AG08396 (cell line): ENCODE results near the gene GPR142.
A peak's percentile ranks its signal among the peaks of the same experiment; 100 is the strongest.

Experiments
- DNase-seq: peaks from one replicate; pipeline ENCODE4 v3.0.0; 2012; ENCODE audit warnings: low spot score, mixed read lengths

The GPR142 gene

DNA sequence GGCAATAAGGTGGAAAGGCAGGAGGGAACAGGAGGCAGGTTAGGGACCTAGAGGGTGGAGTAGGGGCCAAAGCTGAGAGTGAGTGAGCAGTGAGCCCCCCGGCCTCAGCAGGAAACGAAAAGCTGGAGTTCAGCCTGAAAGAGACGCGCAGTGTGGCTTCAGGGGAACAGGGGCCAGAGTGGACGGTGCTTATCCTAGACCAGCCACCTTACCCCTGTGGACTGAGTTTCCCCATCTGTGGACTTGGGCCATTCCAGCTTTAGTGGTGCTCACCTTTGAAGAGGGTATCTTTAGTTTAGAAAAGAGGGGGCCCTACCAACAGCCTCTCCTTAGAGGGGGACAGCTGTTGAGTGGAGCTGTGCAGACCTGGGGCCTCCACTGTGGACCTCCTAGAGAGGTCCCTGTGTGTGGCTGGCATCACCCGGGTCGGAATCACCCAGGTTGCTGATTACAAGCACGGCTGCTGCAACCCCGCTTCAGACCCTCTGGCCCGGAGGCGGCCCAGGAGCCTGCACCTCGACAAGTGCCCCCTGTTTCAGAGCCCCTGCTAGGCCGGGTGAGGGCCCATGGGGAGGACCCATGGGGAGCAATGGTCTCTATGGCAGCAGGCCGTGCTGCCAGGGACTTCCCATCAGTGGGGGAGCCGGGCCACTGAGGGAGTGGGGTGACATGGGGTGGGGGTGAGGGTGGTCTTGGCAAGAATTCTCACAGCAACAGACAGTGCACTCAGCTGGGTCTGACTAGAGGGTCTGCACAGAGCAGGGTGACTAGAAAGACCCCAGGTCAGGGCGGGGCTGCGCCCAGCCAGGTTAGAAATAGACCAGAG lies 2.6 kb downstream of the GPR142 start:
- DNase-seq: no peak

DNA sequence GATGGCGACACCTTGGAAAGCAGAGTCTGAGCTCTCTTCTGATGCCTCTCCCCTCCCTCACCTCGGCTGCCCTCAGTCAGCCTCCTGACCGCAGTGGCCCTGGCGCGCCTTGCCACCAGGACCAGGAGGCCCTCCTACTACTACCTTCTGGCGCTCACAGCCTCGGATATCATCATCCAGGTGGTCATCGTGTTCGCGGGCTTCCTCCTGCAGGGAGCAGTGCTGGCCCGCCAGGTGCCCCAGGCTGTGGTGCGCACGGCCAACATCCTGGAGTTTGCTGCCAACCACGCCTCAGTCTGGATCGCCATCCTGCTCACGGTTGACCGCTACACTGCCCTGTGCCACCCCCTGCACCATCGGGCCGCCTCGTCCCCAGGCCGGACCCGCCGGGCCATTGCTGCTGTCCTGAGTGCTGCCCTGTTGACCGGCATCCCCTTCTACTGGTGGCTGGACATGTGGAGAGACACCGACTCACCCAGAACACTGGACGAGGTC lies 4.4 kb downstream of the GPR142 start:
- no peak for DNase-seq

DNA sequence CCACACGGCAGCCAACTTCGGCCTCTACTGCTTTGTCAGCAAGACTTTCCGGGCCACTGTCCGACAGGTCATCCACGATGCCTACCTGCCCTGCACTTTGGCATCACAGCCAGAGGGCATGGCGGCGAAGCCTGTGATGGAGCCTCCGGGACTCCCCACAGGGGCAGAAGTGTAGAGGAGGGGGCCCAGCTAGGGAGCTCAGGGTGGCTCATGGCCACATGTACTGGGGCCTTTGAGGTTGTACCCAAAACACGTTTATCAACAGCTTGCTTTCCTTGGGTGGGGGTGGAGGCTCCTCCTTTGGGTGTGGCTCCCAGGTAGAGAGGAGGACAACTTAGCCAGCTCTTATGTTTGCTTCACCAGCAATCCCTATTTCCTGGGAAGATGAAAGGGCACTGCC lies 5.1 kb downstream of the GPR142 start:
- no peak for DNase-seq

DNA sequence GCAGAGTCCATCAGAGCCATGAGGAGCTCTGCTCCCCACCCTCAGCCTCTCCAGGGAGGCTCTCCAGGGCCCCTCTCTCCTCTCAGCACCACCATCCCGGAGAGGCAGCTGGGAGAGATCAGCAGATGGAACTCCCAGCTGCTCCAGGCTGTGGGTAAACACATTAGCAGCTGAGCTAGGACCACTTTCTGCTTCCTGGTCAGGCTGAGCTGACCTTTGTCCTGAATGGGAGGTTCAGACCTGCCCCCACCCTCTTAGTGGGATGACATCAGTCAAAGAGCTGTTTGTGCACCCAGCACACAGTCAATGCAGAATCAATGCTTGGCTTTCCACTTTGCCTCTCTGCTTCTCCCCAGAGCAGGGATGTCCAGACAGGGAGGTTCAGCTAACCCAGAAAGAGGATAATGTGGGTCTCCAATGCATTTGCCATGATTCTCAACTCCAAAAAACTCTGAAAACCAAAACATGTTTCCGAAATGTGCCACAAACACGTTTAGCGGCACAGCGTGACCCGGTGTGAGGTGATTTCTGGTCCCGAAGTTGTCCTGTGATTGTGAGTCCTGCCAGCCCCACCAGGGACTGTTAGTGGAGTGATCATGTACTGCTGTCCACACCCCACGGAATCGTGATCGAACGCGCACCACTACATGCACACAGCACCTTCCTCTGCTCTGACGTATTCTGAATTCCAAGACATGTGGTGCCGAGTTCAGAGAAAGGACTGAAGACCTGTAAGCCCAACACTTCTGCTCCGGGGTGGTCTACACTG lies 6.7 kb downstream of the GPR142 start:
- DNase-seq: no peak

DNA sequence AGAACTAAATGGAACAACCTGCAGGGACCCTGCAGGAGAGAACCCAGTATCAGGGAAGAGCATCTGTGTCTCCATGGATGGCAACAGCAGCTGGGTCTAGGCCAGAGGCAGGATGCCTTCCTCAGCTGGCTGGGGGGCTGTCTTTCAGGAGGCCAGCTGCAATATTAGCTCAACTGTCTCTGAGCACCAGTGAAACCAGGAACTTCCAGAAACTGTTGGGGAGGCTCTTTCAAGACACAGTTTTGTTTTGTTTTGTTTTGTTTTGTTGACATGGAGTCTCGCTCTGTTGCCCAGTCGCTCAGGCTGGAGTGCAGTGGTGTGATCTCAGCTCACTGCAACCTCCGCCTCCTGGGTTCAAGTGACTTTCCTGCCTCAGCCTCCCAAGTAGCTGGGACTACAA lies 7.6 kb downstream of the GPR142 start:
- no peak for DNase-seq

DNA sequence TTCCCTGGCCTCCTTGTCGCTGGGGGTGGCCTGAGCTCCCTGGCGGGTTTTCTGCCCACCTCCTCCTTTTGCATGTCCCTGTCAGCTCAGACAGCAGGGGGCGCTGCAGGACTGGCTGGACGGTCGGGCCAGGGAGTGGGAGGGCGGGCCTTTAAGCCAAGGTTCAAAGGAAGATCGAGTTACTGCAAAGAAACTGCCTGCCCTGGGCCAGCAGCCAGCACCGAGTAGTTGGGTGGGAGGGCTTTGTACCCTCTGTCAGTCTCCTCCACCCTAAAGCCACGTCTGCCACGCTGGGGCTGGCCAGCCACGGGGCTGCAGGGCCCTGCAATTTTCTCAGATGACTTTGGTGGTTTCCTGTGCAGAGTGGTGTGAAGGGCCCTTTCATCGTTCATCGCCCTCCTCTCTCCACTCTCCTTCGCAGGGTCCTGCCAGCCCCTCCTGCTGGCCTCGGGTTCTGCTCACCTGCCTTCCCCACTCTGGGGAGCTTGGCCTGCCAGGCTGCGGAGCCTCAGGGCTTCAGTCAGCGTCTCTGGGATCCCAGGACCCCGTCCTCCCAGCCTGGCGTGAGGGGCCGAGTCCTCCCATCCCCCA lies 12.3 kb downstream of the GPR142 start:
- peak; percentile 88 for DNase-seq

DNA sequence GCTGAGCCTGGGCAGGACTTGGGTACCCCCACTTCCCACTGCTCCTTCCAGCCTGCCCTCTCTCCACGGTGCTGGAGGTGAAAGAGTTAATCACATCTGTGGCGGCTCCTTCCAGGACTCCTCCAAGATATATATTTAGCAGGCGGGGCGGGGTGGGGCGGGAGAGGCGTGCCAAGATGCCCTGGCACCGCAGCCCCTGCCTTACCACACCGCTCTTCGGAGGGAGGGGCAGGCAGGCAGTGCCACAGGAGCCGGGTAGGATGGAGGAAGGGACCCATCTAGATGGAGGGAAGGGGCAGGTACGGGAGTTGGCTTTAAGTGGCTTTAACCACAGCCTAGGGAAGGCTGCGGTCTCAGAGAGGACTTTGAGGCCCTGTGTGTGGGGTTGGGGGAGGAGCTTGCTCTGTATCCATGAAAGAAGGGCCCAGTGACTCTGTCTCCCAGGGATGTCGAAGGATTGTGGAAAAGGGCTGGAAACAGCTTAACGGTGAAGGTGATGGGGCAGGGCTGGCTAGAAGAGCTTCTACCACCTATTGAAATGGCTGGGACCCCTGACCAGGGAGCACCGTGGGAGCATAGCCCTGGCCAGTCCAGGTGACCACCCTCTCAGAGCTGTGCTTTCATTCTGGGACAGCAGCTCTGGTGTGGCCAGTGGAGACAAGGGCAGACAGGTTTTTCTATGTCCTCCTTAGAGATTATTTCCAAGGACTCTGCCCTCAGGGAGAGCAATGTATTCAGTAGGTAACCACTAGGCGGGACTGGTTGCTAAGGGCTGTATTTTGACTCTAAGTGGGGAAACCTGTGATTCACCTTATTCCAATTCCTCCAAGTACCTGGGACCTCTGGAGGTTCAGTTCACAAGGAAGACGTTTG lies 13.0 kb downstream of the GPR142 start:
- no peak for DNase-seq

DNA sequence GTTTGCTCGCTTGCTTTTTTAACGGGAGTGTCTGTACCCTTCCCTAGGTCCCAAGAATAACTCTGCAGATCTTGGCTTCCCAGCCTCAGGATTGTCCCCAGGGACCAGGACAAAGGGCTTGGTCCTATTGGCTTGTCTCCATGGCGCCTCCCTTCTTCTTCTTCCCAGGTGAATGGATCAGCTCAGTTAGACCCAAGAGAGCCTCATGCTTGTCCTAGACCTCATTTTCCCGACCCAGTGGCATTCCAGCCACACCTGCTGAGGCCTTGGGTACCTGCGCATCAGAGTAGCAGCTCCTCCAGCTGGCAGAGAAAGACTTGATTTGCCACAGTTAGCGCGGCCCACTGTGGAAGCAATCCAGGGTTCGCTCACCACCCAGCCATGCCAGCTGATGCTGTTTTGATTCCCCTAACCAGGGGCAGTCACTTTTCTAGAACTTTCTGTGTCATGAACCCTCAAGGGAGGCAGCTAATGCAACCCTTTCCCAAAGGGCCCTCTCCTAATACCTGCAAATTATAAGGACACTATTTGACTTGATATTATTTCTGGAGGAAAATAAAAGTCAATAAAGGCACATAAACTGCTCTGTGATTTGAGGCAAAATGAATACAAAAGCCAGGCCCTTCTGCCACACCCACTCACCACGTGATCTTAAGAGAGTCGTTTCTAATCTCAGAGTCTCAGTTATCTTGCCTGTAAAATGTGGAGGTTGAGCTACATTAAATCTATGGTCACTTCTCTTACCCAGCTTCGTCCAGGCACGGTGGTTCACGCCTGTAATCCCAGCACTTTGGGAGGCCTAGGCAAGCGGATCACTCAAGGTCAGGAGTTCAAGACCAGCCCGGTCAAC lies 13.9 kb downstream of the GPR142 start:
- no peak for DNase-seq

DNA sequence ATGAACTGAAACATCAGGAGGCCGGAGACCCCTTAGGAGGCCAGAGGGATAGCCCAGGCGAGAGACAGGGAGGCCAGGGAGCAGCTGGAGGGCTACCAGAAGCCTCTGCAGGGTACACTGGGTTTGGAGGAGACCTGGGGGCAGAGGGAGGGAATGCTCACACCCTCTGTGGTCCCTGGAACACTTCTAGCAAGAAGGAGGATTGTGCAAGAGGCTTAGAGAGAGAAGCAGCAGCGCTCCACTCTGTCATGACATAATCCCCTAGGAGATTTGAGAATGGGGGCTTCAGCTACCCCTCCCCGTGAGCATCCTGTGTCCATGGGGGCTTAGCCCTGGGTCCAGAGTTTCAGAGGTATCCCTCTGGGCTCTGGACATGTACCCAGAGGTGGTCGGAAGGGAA lies 15.8 kb downstream of the GPR142 start:
- no peak for DNase-seq

DNA sequence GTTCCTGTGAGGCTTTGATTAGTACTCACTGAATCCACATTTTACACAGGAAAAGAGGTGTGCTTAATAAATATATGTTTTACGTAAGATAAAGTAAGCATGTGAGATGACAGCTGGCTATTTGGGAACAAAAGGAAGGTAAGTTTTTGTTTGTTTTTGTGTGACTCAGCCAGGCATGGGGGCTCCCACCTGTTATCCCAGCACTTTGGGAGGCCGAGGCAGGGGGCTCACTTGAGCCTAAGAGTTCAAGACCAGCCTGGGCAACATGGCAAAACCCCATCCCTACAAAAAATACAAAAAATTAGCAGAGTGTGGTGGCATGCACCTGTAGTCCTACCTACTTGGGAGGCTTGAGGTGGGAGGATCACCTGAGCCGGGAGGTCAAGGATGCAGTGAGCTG lies 17.9 kb downstream of the GPR142 start:
- DNase-seq: no peak

DNA sequence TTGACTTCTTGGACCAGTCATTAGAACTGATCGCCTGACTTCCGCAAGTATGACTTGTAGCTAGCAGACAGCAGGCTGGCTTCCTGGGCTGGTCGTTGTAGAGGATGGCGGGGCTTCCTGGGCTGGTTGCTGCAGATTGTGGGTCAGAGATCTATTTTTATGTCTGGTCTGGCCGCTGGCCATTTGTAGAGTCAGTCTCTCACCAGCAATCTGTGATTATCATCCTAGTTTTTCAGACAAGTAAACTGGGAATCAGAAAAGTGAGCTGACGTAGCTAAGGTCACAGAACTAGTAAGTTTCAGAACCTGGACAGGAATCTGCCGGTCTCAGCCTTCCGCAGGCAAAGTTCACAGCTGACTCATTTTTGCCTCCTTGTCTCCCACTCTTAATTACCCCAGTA lies 19.1 kb downstream of the GPR142 start:
- DNase-seq: no peak

DNA sequence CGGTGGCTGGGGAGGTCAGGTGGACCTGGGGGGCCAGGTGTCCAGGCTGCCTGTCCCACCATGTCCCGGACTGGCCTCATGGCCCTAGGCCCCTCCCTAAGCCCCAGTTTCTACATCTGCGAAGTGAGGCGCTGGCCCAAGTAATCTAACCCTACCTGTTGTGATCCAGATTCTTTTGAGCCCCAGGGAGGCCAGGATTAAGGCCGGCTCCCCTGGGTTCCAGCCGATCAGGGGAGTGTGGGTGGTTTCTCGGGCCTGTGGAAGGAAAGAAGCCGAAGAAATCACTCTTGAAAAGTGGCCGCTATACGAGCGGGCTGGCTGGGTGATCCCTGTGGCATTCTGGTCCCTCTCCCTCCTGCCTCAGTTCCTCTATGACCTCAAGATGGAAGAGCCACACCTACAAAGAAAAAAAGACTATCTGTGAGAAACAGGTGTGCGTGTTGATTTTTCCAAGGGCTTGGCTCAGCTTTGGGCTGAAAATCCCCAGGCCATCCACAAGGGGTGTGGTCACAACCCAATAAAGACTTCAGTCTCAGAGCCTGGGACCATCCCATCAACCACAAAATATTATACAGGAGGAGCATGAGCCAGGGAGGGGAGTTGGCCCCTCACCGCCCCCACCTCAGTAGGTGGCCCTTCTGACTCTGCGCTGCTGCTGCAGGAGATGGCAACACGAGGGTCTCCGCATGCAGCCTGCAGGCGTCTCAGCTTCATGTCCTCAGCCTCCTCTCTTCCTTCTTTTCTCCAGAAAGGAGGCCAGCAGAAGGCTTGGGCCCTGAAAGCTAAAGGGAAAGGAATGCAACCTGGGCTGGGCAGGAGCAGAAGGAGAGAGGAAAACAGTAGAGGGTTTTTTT lies 20.3 kb downstream of the GPR142 start:
- DNase-seq: no peak

DNA sequence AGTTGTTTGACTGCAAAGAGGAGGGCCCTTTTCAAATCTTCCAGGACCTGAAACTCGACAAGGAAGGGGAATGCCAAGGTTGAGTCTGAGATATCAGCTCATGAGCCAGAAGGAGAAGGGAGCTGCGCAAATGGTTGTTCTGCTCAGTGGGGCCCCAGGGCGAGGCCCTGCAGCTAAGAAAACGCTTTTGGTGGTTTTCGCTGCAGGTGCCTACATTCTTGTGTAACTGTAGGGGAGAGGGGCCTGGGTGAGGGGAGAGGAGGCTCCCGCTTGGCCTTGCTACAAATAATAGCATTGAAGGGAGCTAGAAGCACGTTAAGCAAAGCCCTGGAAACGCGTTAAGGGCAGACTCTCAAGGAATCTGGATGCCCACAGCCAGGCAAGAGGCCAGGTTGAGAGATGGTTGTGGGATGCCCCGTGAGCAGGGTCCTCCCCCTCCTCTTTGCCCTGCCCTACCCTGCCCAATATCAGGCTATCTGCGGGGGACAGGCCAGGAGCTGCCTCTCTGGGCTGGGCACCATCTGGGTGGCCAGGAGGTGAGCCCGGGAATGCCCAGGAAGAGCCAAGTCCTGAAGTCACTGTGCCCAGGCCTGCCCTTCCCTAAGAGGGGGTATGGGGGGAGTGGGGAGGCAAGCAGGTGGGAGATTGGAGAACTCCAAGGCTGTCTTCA lies 21.9 kb downstream of the GPR142 start:
- DNase-seq: no peak

DNA sequence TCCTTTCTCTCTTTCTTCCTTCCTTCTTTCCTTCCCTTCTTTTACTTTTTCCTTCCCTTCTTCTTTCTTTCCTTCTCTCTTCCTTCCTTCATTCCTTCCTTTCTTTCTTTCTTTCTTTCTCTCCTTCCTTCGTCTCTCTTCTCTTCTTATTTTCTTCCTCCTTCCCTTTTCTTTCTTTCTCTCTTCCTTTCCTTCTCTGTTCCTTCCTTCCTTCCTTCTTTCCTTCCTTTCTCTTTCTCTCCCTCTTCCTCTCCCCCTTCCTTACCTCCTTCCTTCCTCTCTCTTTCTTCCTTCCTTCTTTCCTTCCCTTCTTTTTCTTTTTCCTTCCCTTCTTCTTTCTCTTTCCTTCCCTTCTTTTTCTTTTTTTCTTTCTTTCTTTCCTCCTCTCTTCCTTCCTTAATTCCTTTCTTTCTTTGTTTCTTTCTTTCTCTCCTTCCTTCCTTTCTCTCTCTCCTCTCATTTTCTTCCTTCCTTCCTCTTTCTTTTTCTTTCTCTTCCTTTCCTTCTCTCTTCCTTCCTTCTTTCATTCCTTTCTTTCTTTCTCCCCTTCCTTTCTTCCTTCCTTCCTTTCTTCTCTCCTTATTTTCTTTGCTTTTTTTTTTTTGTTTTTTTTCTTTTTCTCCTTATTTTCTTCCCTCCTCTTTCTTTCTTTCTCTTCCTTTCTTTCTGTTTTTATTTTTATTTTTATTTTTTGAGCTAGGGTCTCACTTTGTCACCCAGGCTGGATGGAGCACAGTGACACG lies 22.8 kb downstream of the GPR142 start:
- DNase-seq: no peak

DNA sequence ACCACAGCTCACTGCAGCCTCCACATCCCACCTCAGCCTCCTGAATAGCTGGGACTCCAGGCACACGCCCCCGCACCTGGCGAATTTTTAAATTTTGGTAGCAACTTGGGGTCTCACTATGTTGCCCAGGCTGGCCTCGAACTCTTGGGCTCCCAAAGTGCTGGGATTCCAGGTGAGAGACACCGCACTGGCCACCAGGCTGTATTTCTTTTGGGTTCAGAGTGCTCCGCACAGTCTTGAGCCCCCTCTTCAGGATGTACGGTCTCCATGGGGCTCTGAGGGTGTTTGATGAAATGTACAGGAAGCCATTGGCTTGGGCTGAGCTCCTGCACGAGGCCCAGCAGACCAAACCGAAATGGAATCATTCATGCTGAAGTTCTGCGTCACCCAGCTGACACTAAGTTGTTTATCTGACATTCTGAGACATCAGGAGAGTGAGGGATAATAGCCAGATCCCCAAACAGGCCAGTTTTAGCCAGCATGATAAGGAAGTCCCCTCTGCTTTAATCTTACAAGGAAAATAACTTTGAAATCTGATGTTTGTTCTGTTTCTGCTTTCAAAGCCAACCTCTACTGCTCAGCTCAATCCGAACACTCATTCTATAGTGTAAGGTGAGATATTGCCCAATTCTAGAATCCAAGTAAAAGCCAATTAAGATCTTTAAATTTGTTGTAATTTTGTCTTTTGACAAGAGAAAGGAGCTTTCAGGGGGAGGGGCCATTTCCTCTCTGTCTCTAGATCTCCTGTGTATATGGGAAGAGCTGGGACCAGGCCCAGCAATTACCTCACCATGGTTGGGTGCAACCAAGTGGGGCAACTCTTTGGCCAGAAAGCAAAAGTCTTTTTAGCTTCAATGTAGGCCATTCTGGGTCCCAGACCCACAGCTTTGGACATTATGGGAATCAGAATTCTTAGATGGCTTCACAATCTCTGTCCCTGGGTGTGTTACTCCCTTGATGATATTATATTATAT lies 23.7 kb downstream of the GPR142 start:
- no peak for DNase-seq

DNA sequence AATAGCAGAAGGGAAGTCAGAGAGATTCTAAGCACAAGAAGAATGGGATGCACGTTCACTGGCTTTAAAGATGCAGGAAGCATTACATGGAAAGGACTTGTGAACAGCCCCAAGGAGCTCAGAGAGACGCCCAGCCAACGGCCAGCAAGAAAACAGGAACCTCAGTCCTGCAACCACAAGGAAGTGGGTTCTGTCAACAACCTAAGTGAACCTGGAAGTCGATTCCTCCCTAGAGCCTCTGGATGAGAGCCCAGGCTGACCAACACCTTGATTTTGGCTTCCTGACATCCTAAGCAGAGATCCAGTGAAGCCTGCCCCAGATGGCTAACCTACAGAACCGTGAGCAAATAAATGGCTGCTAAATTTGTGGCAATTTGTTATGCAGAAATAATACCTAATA lies 24.5 kb downstream of the GPR142 start:
- DNase-seq: no peak

DNA sequence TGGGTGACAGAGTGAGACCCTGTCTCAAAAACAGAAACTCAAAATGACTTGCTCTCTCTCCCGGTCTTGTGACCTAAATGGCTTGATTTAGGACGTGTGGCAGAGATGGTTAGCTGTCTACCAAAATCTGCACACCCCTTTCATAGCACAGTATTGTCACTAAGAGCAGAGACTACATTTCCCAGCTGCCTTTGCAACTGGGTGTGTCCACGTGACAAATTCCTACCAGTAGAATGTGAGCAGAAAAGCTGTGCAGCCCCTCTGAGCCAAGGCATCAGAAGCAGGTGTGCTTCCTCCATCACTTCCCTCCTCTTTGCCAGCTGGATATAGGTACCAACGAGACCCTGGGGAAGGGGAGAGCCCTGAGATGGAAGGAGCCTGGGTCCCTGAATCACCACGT lies 25.5 kb downstream of the GPR142 start:
- no peak for DNase-seq
